Fibroblast of mammary gland (primary cell): Measurements from ENCODE around the gene ARHGAP18.

Experiments
- DNase-seq: peaks from one replicate; pipeline ENCODE4 v3.0.0-alpha.2; 2010; ENCODE audit warnings: low read depth
- H3K4me3 ChIP-seq: 2 replicates; pipeline ENCODE4 v1.5.1; 2011; ENCODE audit warnings: low read depth, mild to moderate bottlenecking, low read length, moderate library complexity; ENCODE audit not compliant: control insufficient read depth
- CTCF ChIP-seq: conservative IDR thresholded peaks from 2 replicates; pipeline ENCODE4 v1.5.1; 2011; ENCODE audit warnings: low read depth, low read length, inconsistent platforms; ENCODE audit not compliant: control insufficient read depth, insufficient read depth

ARHGAP18 gene

GRCh38 chr6:129749749-129750120, 39.8 kb upstream of the ARHGAP18 start:
- peak overlapping the region; percentile 5 for H3K4me3 ChIP-seq
- DNase-seq = peak; percentile 91
- no peak for TF ChIP-seq CTCF

- peak; percentile 84 for DNase-seq
- no peak for TF ChIP-seq CTCF
- peak overlapping the region; percentile 5 for H3K4me3 ChIP-seq
These were observed 39.1 kb upstream of the ARHGAP18 start for GRCh38 chr6:129748901-129749748.

- peak; percentile 76 for DNase-seq
- peak; percentile 12 for TF ChIP-seq CTCF
- H3K4me3 ChIP-seq = no peak overlapping the region
These were observed 38.4 kb upstream of the ARHGAP18 start for GRCh38 chr6:129748212-129748900.

DNA sequence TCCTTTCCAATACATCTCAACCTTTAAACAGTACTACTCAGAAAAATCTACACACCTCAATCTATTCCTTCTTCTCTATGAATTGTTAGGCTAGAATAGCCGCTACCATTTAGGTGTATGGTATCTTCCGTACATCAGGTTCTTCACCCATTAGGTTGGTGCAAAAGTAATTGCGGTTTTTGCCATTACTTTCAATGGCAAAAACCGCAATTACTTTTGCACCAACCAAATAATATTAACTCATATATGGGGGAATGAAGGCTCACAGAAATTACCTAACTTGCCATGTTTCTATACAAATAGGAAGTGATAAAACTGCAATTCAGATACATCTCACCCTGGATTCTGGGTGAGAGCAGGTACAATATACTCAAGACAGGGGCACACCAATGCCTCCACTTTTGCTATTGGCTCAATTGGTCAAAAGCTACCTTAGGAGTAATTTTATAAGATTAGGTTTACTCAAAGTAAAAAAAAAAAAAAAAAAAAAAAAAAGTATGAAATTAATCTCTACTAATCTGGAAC, 37.7 kb upstream of the ARHGAP18 start:
- no peak for TF ChIP-seq CTCF
- DNase-seq = no peak
- no peak overlapping the region for H3K4me3 ChIP-seq

DNA sequence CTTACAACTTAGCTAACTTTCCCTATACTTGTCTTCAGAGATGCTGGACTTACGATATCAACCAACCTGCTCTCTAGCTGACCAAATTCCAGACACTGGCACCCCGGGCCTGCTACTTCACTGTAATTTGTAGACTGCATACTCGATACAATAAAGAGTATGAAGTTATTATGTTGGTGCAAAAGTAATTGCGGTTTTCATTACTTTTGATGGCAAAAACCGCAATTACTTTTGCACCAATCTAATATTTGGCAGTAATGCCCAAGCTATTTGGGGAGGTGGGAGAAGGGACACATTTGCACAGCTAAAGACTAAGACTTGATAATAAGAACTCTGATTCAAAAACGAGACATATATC, 34.9 kb upstream of the ARHGAP18 start:
- no peak for DNase-seq
- no peak overlapping the region for H3K4me3 ChIP-seq
- no peak for TF ChIP-seq CTCF

- no peak for TF ChIP-seq CTCF
- peak; percentile 94 for DNase-seq
These were observed 34.4 kb upstream of the ARHGAP18 start for GRCh38 chr6:129744201-129744879.

More at GRCh38 chr6:129744201-129744879, 34.4 kb upstream of the ARHGAP18 start:
- no peak overlapping the region for H3K4me3 ChIP-seq
